NCI-H1930 (cell line): ENCODE measurements around the gene TNFAIP1.
A peak's percentile ranks its signal among the peaks of the same experiment; 100 is the strongest.

Experiments
- DNase-seq, 2 experiments: peaks; one replicate each; lab custom pipeline; 2025; lab: John Stamatoyannopoulos, UW

The TNFAIP1 gene

GRCh38 chr17:28345419-28346198 is 10.0 kb downstream of the TNFAIP1 start:
- no peak for DNase-seq

GRCh38 chr17:28346199-28346580 is 10.6 kb downstream of the TNFAIP1 start:
- no peak for DNase-seq

- no peak for DNase-seq
These were observed 11.2 kb downstream of the TNFAIP1 start for GRCh38 chr17:28346746-28347246.

DNA sequence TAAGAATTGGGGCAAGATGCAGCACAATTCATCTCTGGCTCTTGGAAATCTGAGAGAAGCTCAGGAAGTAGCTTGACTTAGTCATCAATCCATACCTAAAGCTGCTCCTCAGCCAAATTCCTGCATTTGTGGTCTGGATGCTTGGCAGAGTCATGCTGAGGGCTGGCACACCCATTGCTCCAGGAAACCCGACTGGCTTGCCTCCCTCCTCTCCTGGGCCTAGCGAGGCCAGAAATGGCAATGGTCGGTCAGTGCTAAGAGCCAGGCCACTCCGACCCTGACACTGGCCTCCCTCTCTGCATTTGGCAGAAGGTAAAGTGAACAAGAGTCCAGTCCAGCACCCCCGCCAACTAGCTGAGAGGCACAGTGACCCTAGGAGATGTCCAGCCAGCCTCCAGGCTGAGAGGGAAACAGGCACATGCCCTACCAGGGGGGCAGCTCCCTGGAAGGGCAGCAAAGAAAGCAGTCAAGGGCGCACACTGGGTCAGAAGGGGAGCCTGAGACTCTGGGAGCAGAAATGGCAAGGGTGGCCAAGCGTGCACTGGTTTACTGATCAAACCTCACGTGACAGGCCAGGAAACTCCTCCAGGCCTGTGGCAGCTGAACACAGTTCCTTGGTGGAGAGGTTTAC is 11.8 kb downstream of the TNFAIP1 start:
- no peak for DNase-seq

DNA sequence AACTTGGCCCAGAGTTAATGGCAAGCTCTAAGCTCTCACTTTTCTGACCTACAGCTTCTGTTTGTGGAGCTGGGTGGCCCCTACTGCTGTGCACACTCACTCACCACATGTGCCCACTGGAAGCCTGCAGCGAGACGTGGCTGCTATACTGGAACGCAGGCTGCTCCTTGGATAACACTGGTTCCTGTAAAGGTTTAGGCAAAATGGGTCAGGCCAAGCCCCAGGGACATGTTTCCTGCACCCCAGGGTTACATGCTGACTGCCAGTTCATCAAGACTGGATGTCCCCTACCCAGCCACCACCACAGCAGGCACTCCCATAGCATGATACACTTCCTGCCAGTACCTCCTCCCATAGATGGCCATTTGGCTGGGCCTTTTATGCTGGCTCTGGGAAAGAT is 13.4 kb downstream of the TNFAIP1 start:
- no peak for DNase-seq

DNA sequence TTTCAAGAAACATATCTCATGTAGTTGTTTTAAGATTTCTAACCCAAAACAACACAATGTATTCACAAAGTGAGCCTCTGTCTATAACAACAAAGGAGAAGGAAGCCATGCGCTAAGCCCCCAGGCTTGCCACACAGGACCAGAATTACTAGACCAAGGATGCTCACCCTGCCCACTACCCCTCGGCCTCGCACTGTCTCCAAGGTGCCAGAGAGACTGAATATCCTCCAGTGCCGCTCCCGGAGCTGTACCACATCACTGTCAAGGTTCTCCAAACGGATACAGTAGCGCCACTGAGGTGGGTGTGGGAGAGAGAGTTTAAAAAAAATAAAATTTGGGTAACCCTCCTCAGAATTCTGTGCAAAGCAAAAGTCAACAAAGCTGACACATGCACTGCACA is 14.7 kb downstream of the TNFAIP1 start:
- DNase-seq, result no peak

DNA sequence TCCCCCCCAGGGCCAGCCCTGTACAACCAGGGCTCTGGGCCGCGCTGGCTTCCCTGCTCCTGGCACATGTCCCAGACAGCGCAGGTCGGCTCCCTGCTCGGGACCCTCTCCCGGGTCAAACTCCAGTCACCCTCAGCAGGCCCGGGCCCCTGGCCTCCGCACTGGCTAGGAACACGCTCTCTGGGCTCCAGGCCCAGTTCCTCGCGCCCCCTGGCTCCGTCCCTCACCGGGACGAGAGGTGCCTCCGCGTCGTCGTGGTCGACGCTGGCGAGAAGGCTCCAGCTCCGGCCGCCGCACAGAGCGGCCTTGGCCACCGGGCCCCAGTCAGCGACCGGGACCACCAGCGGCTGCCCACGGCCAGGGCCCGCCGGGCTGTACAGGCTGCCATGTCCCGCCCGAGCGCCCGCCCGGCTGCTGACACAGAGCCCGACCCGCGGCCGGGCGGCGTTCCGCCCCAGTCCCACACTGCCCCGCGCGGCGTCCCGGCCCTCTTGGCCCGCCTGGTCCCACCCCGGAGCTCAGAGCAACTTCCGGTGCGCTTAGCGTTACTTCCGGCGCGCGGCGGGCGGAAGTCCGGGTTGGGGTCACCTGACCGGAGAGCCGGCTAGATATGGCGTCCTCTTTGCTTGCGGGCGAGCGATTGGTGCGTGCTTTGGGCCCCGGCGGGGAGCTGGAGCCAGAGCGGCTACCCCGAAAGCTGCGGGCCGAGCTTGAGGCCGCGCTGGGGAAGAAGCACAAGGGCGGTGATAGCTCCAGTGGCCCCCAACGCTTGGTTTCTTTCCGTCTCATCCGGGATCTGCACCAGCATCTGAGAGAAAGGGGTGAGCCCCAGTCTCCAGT is 21.7 kb downstream of the TNFAIP1 start, which contains the start of gene POLDIP2:
TSS of gene POLDIP2 (minus strand) at position 467 of the 840 bp plus-strand sequence. CDS start at position 388, 79 bp downstream.
- DNase-seq, result peak; percentile 85 to 92

- peak in 1 of 2 experiments; percentile 7 for DNase-seq
These were observed 22.3 kb downstream of the TNFAIP1 start for GRCh38 chr17:28357901-28358197.

DNA sequence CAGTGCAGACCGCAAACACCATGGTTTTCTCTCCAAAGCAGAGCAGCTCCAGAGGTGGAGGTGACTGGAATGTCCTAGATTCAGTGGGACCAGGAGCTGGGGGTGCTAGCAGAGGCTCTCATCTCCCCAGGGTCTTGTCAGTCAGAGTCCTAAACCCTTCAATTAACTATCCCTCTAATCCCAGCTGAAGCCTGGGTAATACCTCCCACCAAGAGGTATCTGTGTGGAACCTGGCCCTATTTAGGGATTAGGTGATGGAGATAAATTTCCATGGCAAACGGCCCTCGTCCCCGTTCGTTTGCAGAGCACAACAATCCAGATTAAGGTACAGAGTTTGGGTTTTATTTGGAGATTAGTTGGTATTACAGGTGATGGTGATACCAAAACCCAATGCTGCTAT is 27.6 kb downstream of the TNFAIP1 start:
- DNase-seq, result no peak

GRCh38 chr17:28363776-28364650 is 28.5 kb downstream of the TNFAIP1 start:
- no peak for DNase-seq

- DNase-seq, result no peak
These were observed 29.3 kb downstream of the TNFAIP1 start, which contains the start of gene SEBOX for GRCh38 chr17:28364665-28365363. SEBOX (minus strand) TSS chr17:28365199; CDS start chr17:28365151, 48 bp downstream.

DNA sequence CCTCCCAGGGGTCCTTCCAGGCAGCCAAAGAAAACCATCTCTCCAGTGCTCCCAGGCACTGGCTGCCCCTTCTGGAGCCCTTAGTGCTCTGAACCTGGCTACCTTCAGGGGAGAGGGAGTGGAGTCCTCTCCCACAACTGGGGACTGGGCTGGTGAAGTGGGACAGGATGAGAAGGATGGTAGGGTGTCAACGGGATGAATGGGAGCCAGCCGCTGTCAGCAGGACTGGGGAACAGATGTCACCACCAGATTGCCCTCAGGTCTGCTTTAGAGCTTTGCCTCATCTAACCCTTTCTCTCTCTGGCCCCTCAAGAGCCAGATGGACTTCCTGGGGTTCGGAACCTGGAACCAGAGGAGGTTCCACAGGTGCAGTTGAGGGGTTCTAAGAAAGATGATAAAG is 29.9 kb downstream of the TNFAIP1 start:
- DNase-seq, result no peak

DNA sequence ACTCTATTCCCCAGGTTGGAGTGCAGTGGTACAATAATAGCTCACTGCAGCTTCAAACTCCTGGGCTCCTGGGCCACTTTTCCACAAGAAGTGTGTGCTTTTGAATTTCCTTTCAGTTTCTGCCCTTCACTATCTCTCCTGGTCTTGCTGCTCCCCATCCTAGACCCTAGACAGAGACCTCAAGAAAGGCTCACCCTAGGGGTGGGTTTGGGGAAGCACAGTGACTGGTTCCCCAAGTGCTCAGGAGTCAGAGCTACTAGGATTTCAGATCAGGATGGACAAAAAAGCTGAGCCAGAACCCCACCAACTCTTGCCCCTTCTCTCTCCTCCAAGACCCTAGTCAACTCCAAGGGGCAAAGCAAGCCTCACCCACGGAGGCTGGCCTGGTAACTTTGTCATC is 31.0 kb downstream of the TNFAIP1 start:
- no peak for DNase-seq

GRCh38 chr17:28367641-28368305 is 32.2 kb downstream of the TNFAIP1 start:
- no peak for DNase-seq

DNA sequence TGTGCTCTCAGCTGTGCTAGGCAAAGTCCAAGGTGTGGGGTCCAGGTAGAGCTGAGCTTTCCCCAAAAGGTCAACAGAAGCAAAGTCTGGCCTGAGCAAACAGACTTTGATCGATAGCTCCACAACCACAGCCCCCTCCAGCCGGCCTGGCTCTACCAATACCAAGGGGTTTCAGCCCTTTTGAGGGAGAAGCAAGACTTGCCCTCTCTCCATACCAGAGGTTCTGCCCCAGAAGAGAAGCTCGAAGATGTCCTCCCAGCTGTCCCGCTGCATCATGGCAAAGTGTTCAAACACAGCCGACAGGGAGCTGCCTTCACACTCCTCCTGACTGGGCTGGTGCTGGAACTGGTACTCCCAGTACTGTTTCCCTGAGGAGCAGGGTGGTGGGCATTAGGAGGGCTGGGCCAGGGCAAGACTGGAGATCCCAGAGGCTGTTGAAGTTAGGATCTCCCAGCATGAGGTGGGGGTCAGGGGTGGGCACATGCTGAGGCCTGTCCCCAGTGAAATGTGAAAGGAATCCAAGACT is 32.8 kb downstream of the TNFAIP1 start:
- no peak for DNase-seq

DNA sequence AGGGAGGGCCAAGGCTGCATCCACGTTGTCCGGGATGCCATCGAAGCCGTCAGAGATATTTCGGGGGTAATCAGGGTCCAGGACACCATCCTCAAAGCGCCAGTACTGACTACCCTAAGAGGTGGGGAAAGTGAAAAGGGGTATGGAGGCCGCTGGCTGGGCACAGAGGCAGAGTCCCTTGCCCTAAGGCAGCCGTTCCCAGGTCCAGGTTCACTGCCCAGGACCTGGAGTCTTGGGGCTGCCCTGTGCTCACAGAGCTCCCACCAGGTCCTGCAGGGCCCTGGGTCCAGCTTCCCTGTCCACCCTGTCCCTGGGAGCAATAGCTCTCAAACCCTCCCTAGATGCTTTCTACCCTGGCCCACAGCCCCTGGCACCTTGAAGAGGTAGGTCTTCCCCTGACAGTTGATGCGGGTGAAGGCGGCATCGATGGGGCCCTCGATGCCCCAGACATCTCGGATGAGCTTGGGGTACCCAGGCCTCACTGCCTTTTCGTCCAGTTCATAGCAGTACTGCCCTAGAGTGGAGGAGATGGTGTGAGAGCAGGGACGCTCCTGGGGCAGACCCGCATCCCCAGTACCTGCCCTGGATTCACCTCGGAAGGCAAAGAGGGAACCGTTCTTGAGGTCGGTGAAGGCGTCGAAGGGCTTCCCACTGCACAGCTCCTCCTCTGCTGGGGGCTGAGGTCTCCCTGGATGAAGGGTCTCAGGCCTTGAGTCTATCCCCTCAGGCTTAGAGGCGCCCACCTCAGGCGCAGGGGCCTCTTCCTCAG is 33.5 kb downstream of the TNFAIP1 start:
- DNase-seq, result no peak

GRCh38 chr17:28369684-28370034 is 34.1 kb downstream of the TNFAIP1 start:
- peak in 1 of 2 experiments; percentile 9 for DNase-seq

DNA sequence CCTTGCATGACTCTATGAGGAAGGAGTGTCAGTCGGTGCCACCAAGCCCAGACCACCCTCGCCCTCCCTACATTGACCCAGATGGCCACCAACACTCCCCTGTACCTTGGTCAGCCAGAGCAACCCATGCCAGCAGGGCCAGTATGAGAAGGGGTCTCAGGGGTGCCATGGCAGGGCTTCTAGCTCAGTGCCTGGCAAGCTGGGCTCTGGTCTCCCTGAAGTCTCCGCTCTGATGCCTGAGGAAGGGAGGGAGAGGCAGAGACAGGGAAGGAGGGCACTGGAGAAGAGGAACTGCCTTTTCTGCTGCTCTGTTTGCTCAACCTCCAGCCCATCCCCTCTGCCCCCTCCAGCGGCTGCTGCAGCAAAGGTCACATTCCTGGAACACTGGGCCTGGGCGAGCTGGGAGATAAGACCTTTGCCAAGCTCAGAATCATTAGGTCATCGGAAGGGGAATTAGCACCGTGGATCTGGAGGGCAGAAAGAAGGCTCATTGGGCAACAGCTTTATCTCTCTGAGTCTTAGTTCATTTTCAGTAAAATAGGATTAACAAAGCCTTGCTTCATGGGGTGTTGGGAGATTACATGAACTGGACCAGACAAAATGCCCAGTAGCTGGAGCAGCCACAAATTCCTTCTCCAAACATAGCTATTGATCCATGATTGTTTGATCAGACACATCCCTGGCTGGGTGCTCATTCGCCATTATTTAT is 34.6 kb downstream of the TNFAIP1 start, which contains the start of gene VTN:
TSS of gene VTN (minus strand) at position 273 of the 709 bp plus-strand sequence. CDS start at position 169, 104 bp downstream.
- DNase-seq, result no peak

DNA sequence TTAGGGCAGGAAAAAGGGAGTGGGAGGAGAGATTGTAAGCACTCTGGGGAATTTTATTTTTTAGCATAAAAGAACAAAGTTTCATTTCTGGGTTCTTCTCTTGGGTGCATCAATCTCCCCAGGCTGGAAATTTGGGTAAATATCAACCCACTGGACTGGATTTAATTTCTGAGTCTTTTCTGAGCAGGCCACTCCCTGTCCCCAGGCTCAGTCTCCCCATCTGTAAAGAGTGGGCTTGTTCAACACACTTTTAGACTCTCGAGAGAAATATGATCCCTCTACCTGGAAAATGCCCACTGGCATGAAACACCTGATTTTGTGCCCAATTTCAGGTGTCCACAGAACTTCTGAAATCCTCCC is 35.2 kb downstream of the TNFAIP1 start:
- DNase-seq, result no peak
